K562 (cell line): ENCODE results near the gene ZSCAN21. TPM values are rescaled to one million over a fixed set of nuclear protein-coding genes. Genes with fewer than 3 reads are reported as not detected.

Experiments
- ATAC-seq: fragments of 200-7000 bp; cut with Tn5 transposase; 3 replicates; pipeline ENCODE4 v1.9.1; 2020; ENCODE audit warnings: moderate library complexity
- BruUV-seq: library from RNA; stranded (reverse); fragments of 400-500 nt; replicated peaks from 2 replicates; lab custom pipeline; 2021; lab: Mats Ljungman, UMichigan
- CTCF ChIA-PET: fragments of 300-600 bp; formaldehyde crosslinking; extraction: SDS; loops from one replicate; lab custom pipeline; 2021; ENCODE audit warnings: low intra/inter-chr PET ratio; lab: Yijun Ruan, JAX
- POLR2A ChIA-PET: fragments of 300-600, 350-650 bp; sonication (Branson Sonifier 250); formaldehyde crosslinking; extraction: SDS; loops from one replicate; lab custom pipeline; 2021; ENCODE audit warnings: antibody characterized with exemption, inconsistent platforms; lab: Yijun Ruan, JAX
- DNase-seq, 4 experiments: peaks; one replicate each; pipeline versions ENCODE4 v3.0.0 to v3.0.0-alpha.2; 2011 to 2018; ENCODE audit warnings: low spot score in 3 of 4, mixed read lengths in 3 of 4; ENCODE audit errors: extremely low read depth in 1 of 4
- FAIRE-seq: peaks from 2 replicates; lab custom pipeline; 2011; peaks lifted over from hg19 to GRCh38; lab: Jason Lieb, UNC
- H2AFZ ChIP-seq: 2 replicates; pipeline ENCODE4 v1.6.0; 2011; ENCODE audit warnings: low read depth, low read length, control low read depth, inconsistent platforms
- H3K27ac ChIP-seq: fragments of 200-600 bp; 3 replicates; pipeline ENCODE4 v1.8.0; 2011; ENCODE audit warnings: low read depth, mild to moderate bottlenecking, control low read depth, inconsistent platforms, low read length, moderate library complexity, mixed read lengths; ENCODE audit errors: extremely low read depth
- H3K27me3 ChIP-seq, 2 experiments: fragments of 300-600 bp in 1 of 2; 2 replicates in 1 of 2; 3 replicates in 1 of 2; pipeline versions ENCODE4 v1.6.0 to v1.8.0; 2011; ENCODE audit warnings: inconsistent platforms in 2 of 2, low read length in 2 of 2, mild to moderate bottlenecking in 1 of 2, mixed read lengths in 1 of 2, moderate library complexity in 1 of 2; ENCODE audit not compliant: control insufficient read depth in 2 of 2, insufficient read depth in 2 of 2
- H3K36me3 ChIP-seq: fragments of 300-600 bp; 3 replicates; pipeline ENCODE4 v1.8.0; 2011; ENCODE audit warnings: mild to moderate bottlenecking, low read length, inconsistent platforms; ENCODE audit not compliant: control insufficient read depth, insufficient read depth
- H3K4me1 ChIP-seq, 2 experiments: fragments of 200-600 bp in 1 of 2; replicated peaks in 1 of 2; 2 replicates in 1 of 2; 3 replicates in 1 of 2; pipeline versions ENCODE4 v1.5.1 to v1.8.0; 2011; ENCODE audit warnings: inconsistent platforms in 2 of 2, low read length in 2 of 2, mild to moderate bottlenecking in 1 of 2, mixed read lengths in 1 of 2, moderate library complexity in 1 of 2; ENCODE audit not compliant: control insufficient read depth in 2 of 2, insufficient read depth in 2 of 2
- H3K4me2 ChIP-seq: 2 replicates; pipeline ENCODE4 v1.6.1; 2011; ENCODE audit warnings: low read length, control low read depth, inconsistent platforms, mixed read lengths; ENCODE audit not compliant: insufficient read depth
- H3K4me3 ChIP-seq: fragments of 200-600 bp; sonication (generic), shearing (Covaris generic); 2 replicates; pipeline ENCODE4 v1.5.1; 2016; ENCODE audit warnings: control low read depth, inconsistent platforms
- H3K79me2 ChIP-seq: fragments of 200-600 bp; 3 replicates; pipeline ENCODE4 v1.8.0; 2011; ENCODE audit warnings: low read length, inconsistent platforms; ENCODE audit not compliant: control insufficient read depth, insufficient read depth
- H3K9ac ChIP-seq, 2 experiments: 2 replicates each; pipeline versions ENCODE4 v1.6.0 to v1.6.1; 2011; ENCODE audit warnings: low read depth in 2 of 2, low read length in 2 of 2, control low read depth in 1 of 2, inconsistent platforms in 1 of 2, mild to moderate bottlenecking in 1 of 2, mixed read lengths in 1 of 2; ENCODE audit not compliant: insufficient read depth in 1 of 2
- H3K9me1 ChIP-seq: one replicate; pipeline ENCODE4 v1.6.0; 2011; ENCODE audit warnings: inconsistent platforms, mild to moderate bottlenecking, low read length, moderate library complexity; ENCODE audit not compliant: control insufficient read depth, insufficient read depth
- H3K9me3 ChIP-seq: replicated peaks from 2 replicates; pipeline ENCODE4 v1.5.1; 2011; ENCODE audit warnings: low read depth, low read length, inconsistent platforms; ENCODE audit not compliant: control insufficient read depth, insufficient read depth
- H4K20me1 ChIP-seq: replicated peaks from 2 replicates; pipeline ENCODE4 v1.6.1; 2011; ENCODE audit warnings: low read length, inconsistent platforms, mixed read lengths; ENCODE audit not compliant: control insufficient read depth, insufficient read depth
- CBX2 ChIP-seq: fragments of 200-600 bp; sonication (generic); IDR thresholded peaks from one replicate; pipeline ENCODE4 v1.6.1; 2012; ENCODE audit warnings: mild to moderate bottlenecking, low read length, inconsistent platforms; ENCODE audit not compliant: insufficient read depth, poor library complexity, severe bottlenecking
- DACH1 ChIP-seq: fragments of 450-650 bp; IDR thresholded peaks from 2 replicates; pipeline ENCODE4 v1.6.1; 2018; ENCODE audit not compliant: partially characterized antibody
- EZH2 ChIP-seq: IDR thresholded peaks from 2 replicates; pipeline ENCODE4 v1.6.1; 2012; ENCODE audit warnings: low read depth, mild to moderate bottlenecking, inconsistent platforms, low read length, borderline replicate concordance
- FOXP4 ChIP-seq: sonication (generic); formaldehyde crosslinking; IDR thresholded peaks from 2 replicates; pipeline ENCODE4 v1.8.0; 2022; ENCODE audit warnings: mild to moderate bottlenecking, missing genetic modification reagents, borderline replicate concordance
- HDGF ChIP-seq: fragments of 450-650 bp; IDR thresholded peaks from 2 replicates; pipeline ENCODE4 v1.6.1; 2016
- HEY1 ChIP-seq: fragments of 250-450 bp; sonication (Bioruptor Pico); IDR thresholded peaks from 2 replicates; pipeline ENCODE4 v1.5.0; 2020; ENCODE audit warnings: mild to moderate bottlenecking, moderate library complexity, borderline replicate concordance
- POLR2G ChIP-seq: fragments of 200-400 bp; formaldehyde crosslinking; IDR thresholded peaks from 2 replicates; pipeline ENCODE4 v1.6.1; 2017; ENCODE audit warnings: low read depth, mild to moderate bottlenecking, antibody characterized with exemption, low read length, moderate library complexity
- WGBS: fragments of 100-300 bp; shearing (Covaris generic); methylation state at CpG from one replicate; pipeline ENCODE4 v1.1.6; 2016; ENCODE audit warnings: low coverage, mixed read lengths; ENCODE audit not compliant: insufficient coverage; ENCODE audit errors: missing lambda C conversion rate; 5-methylcytosine and 5-hydroxymethylcytosine counted together
- in situ Hi-C: fragments of 300-500 bp; cut with MboI; formaldehyde crosslinking; loops from 4 replicates; pipeline ENCODE4 v1.15.0; 2018; ENCODE audit warnings: inconsistent platforms, mixed read lengths
- intact Hi-C: fragments of 100-400 bp; cut with micrococcal nuclease; formaldehyde crosslinking; loops from 2 replicates; pipeline ENCODE4 v1.14.2; 2022
- polyA plus RNA-seq, 8 experiments: library from polyadenylated mRNA; depleted of rRNA in 4 of 8; stranded (reverse) in 5 of 8; unstranded in 3 of 8; fragments of >200 nt; fragmentation: Nextera tagmentation in 2 of 8; fragmentation: Illumina TruSeq in 1 of 8; extraction: Ambion mirVana in 2 of 8; extraction: Trizol in 1 of 8; gene quantifications; 2 replicates each; pipeline versions ENCODE4 v1.2.1 to v1.2.3, GENCODE V29; 2011 to 2014; ENCODE audit warnings: inconsistent platforms in 1 of 8, missing spikeins in 1 of 8
- total RNA-seq, 7 experiments: library from RNA; depleted of rRNA in 6 of 7; stranded (reverse); fragments of >200 nt in 6 of 7; fragmentation: Illumina TruSeq in 2 of 7; extraction: Trizol in 2 of 7; gene quantifications; 2 replicates each; pipeline versions ENCODE4 v1.2.1 to v1.2.3, GENCODE V29; 2011 to 2021; ENCODE audit warnings: low replicate concordance in 1 of 7

ZSCAN21 gene
- total and polyA plus RNA-seq, 9 of the 15 experiments (the other 6 are each of a cell fraction or from before 2014, with no cell fraction given): 5.9 to 15.5 (median 13.2) TPM

GRCh38 chr7:100107890-100108289 lies 58.3 kb downstream of the ZSCAN21 start:
- in situ Hi-C loops: no loop called here
- peaks cover 3% of the 10 kb centered on the region for H3K9me1 ChIP-seq
- intact Hi-C loops: no loop called here
- BruUV-seq: no TSS peak
- TF ChIP-seq POLR2G: peak; percentile 62; the same call in 1 of the 2 replicates
- TF ChIP-seq HEY1: no peak
- H4K20me1 ChIP-seq: no peaks in the 10 kb centered on the region
- WGBS: 84% methylated on average over 11 of the region's 11 CpGs
- H3K4me2 ChIP-seq: no peak overlapping the region
- H3K79me2 ChIP-seq: no peaks in the 10 kb centered on the region
- H3K27me3 ChIP-seq: no peaks in the 10 kb centered on the region
- no peak overlapping the region for H3K27ac ChIP-seq
- H2AFZ ChIP-seq: no peak overlapping the region
- peak overlapping the region in 1 of 2 experiments; percentile 65; a peak in 1 of 4 replicates for H3K9ac ChIP-seq
- no peaks in the 10 kb centered on the region for H3K9me3 ChIP-seq
- FAIRE-seq (no peak), ATAC-seq (no peak), DNase-seq (no peak)
- CTCF ChIA-PET: no interaction called here
- H3K36me3 ChIP-seq: peaks cover 83% of the 10 kb centered on the region; the same call in 2 of the 3 replicates
- POLR2A ChIA-PET: no interaction called here
- H3K4me3 ChIP-seq: no peak overlapping the region
- H3K4me1 ChIP-seq: peaks cover 2 to 40% of the 10 kb centered on the region in 2 experiments; a peak in 4 of 5 replicates

GRCh38 chr7:100109521-100110163 lies 60.1 kb downstream of the ZSCAN21 start:
- intact Hi-C loops (no loop called here), in situ Hi-C loops (loop anchor here (10.0 kb wide), 1 partner anchor 1725 kb away; no protein-coding TSS in a partner anchor)
- H2AFZ ChIP-seq: no peak overlapping the region
- peak; percentile 29 for FAIRE-seq
- DNase-seq: peak in 1 of 4 experiments; percentile 15
- H3K9ac ChIP-seq: no peak overlapping the region
- no TSS peak for BruUV-seq
- peaks cover 2 to 31% of the 10 kb centered on the region in 2 experiments; a peak in 4 of 5 replicates for H3K4me1 ChIP-seq
- ATAC-seq: peak; percentile 57
- no peaks in the 10 kb centered on the region for H3K79me2 ChIP-seq
- no peaks in the 10 kb centered on the region for H3K9me3 ChIP-seq
- no peak overlapping the region for H3K4me2 ChIP-seq
- no peak overlapping the region for H3K27ac ChIP-seq
- no peaks in the 10 kb centered on the region for H3K27me3 ChIP-seq
- CTCF ChIA-PET: no interaction called here
- H3K36me3 ChIP-seq: peaks cover 83% of the 10 kb centered on the region; the same call in 2 of the 3 replicates
- H3K9me1 ChIP-seq: peaks cover 3% of the 10 kb centered on the region
- POLR2A ChIA-PET: no interaction called here
- WGBS: 94% methylated on average over 12 of the region's 12 CpGs
- no peak overlapping the region for H3K4me3 ChIP-seq
- no peaks in the 10 kb centered on the region for H4K20me1 ChIP-seq
- no peak for TF ChIP-seq FOXP4 (CRISPR knock-in tag)
- no peak for TF ChIP-seq DACH1
- TF ChIP-seq CBX2: no peak
- no peak for TF ChIP-seq HDGF
- peak; percentile 44 for TF ChIP-seq POLR2G
- TF ChIP-seq EZH2: no peak
